Stimulated activated CD8-positive, alpha-beta memory T cell treated with anti-CD3 and anti-CD28 coated beads, Interleukin-15, amount 100 ng/mL, for 24 hours (primary cell): ENCODE measurements around the gene FOXL2NB.

ENCODE experiments used
- DNase-seq: peaks from one replicate; pipeline ENCODE4 v3.0.0-alpha.2; 2020; ENCODE audit warnings: low read depth

Gene FOXL2NB

GRCh38 chr3:138933068-138933668 lies 13.8 kb upstream of the FOXL2NB start:
- DNase-seq, result no peak

- no peak for DNase-seq
These were observed 12.9 kb upstream of the FOXL2NB start for GRCh38 chr3:138933981-138934691.

GRCh38 chr3:138935505-138935862 lies 11.5 kb upstream of the FOXL2NB start:
- DNase-seq, result no peak

- peak; percentile 61 for DNase-seq
These were observed 10.9 kb upstream of the FOXL2NB start for GRCh38 chr3:138935863-138936740.

GRCh38 chr3:138936741-138937689 lies 10.0 kb upstream of the FOXL2NB start:
- no peak for DNase-seq

GRCh38 chr3:138937690-138938055 lies 9.3 kb upstream of the FOXL2NB start:
- DNase-seq, result no peak

- DNase-seq, result no peak
These were observed 8.8 kb upstream of the FOXL2NB start for GRCh38 chr3:138938056-138938876.

GRCh38 chr3:138938877-138939560 lies 8.0 kb upstream of the FOXL2NB start:
- DNase-seq, result no peak

GRCh38 chr3:138939561-138940241 lies 7.3 kb upstream of the FOXL2NB start:
- no peak for DNase-seq

- DNase-seq, result no peak
These were observed 6.6 kb upstream of the FOXL2NB start for GRCh38 chr3:138940446-138940845.

- DNase-seq, result no peak
These were observed 5.6 kb upstream of the FOXL2NB start for GRCh38 chr3:138941259-138941885.

- DNase-seq, result no peak
These were observed 4.7 kb upstream of the FOXL2NB start for GRCh38 chr3:138942271-138942670.

GRCh38 chr3:138942861-138943623 lies 4.0 kb upstream of the FOXL2NB start:
- no peak for DNase-seq

GRCh38 chr3:138943724-138944653 lies 3.0 kb upstream of the FOXL2NB start:
- DNase-seq, result no peak

GRCh38 chr3:138944654-138944928 lies 2.4 kb upstream of the FOXL2NB start:
- no peak for DNase-seq

- no peak for DNase-seq
These were observed 1.9 kb upstream of the FOXL2NB start for GRCh38 chr3:138944929-138945708.
